C4-2B (cell line): ENCODE data around the gene CACNA2D3.

Source experiments
- H3K27ac ChIP-seq: fragments of 450-650 bp; 2 replicates; pipeline ENCODE4 v1.5.1; 2017
- CTCF ChIP-seq: fragments of 450-650 bp; conservative IDR thresholded peaks from 2 replicates; pipeline ENCODE4 v1.5.1; 2017; ENCODE audit warnings: mild to moderate bottlenecking
- ZFX ChIP-seq: fragments of 450-650 bp; IDR thresholded peaks from 2 replicates; pipeline ENCODE4 v1.6.1; 2017

CACNA2D3 gene

GRCh38 chr3:54681706-54682105, 559.4 kb downstream of the CACNA2D3 start:
- H3K27ac ChIP-seq: no peak overlapping the region

GRCh38 chr3:54685213-54685612, 562.9 kb downstream of the CACNA2D3 start:
- TF ChIP-seq CTCF (no peak), ZFX (no peak)
- H3K27ac ChIP-seq: no peak overlapping the region

More at GRCh38 chr3:54681706-54682105, 559.4 kb downstream of the CACNA2D3 start:
- TF ChIP-seq CTCF (no peak), ZFX (no peak)

GRCh38 chr3:54691289-54691771, 569.0 kb downstream of the CACNA2D3 start:
- TF ChIP-seq CTCF (no peak), ZFX (no peak)
- no peak overlapping the region for H3K27ac ChIP-seq

- no peak overlapping the region for H3K27ac ChIP-seq
- no peak for TF ChIP-seq CTCF
- no peak for TF ChIP-seq ZFX
Observed at GRCh38 chr3:54696313-54696712, 574.0 kb downstream of the CACNA2D3 start.

- TF ChIP-seq CTCF (no peak), ZFX (no peak)
- no peak overlapping the region for H3K27ac ChIP-seq
Observed at GRCh38 chr3:54698054-54698453, 575.7 kb downstream of the CACNA2D3 start.

- no peak overlapping the region for H3K27ac ChIP-seq
- TF ChIP-seq ZFX (no peak), CTCF (no peak)
Observed at GRCh38 chr3:54703923-54704322, 581.6 kb downstream of the CACNA2D3 start.

GRCh38 chr3:54705730-54706129, 583.4 kb downstream of the CACNA2D3 start:
- H3K27ac ChIP-seq: no peak overlapping the region
- TF ChIP-seq ZFX: no peak
- no peak for TF ChIP-seq CTCF
